ENCODE measurements around the gene CTSA. TPM values are rescaled to one million over a fixed set of nuclear protein-coding genes. Genes with fewer than 3 reads are reported as not detected.
"Not testable (repeated sequence)": the region's sequence is repeated elsewhere in the genome, so short reads cannot be mapped to it uniquely, and the experiment has no call there.

CTSA gene
- total RNA-seq, 4 donors from 2014 or later, result 44.8 to 70.2 (median 48.3) TPM

- WGBS, result 84% methylated on average over 12 of the region's 13 CpGs
- peaks cover 23 to 92% (median 78%) of the 10 kb centered on the region in 4 donors for H3K36me3 ChIP-seq
Observed at GRCh38 chr20:45899046-45899835, 8.1 kb downstream of the CTSA start.

DNA sequence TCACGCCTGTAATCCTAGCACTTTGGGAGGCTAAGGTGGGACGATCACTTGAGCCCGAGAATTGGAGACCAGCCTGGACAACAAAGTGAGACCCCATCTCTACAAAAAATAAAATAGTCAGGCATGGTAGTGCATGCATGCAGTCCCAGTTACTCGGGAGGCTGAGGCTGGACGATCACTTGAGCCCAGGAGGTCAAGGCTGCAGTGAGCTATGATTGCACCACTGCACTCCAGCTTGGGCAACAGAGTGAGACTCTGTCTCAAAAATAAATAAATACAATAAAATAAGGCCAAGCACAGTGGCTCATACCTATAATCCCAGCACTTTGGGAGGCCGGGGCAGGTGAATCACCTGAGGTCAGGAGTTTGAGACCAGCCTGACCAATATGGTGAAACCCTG is 10.2 kb downstream of the CTSA start:
- DNase-seq (ENCODE audit: extremely low spot score); H3K9me3 ChIP-seq; intact Hi-C loops (cut with DNase I); H3K27ac ChIP-seq (replicated peaks in 1 of 4); H3K4me1 ChIP-seq; H3K27me3 ChIP-seq; H3K4me3 ChIP-seq: not testable (repeated sequence)
- WGBS, result 85% methylated on average over 6 of the region's 6 CpGs
- peaks cover 15 to 90% (median 67%) of the 10 kb centered on the region in 4 donors for H3K36me3 ChIP-seq

More at GRCh38 chr20:45899046-45899835, 8.1 kb downstream of the CTSA start:
- Histone ChIP-seq H3K4me3 (no peak overlapping the region), H3K27ac (replicated peaks in 1 of 4) (no peak overlapping the region), H3K4me1 (no peaks in the 10 kb centered on the region), H3K9me3 (no peaks in the 10 kb centered on the region), H3K27me3 (no peaks in the 10 kb centered on the region)
- no peak for TF ChIP-seq EP300 (IDR thresholded peaks at IDR 0.05)
- TF ChIP-seq CTCF (IDR thresholded peaks at IDR 0.05), result no peak
- no peak for TF ChIP-seq POLR2AphosphoS5 (IDR thresholded peaks at IDR 0.05)
- no peak for TF ChIP-seq POLR2A (IDR thresholded peaks at IDR 0.05; ENCODE audit: low read depth)
- intact Hi-C loops (cut with DNase I), result no loop called here
- DNase-seq (ENCODE audit: extremely low spot score), result no peak

DNA sequence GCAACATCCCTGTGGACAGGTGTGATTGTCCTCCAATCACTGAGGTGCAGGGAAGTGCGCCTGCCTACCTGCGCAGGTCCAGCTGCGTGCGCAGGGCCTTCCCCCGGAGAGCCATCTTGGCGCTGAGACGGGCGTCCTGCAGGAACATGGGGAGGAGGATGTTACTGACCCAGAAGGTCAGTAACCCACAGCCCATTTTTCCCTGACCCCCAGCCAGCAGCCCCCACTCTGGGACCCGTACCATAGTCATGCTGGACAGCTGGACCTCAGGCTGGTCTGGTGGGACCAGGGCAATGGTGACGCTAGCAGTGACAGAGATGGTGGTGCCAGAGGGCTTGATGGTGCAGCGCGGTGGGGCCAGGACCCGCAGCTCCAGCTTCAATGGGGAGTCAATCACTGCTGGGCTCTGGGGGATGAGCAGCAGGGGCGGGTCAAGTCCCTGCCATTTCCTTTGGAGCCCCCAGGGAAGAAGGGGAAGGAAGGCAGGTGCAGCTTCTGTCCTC is 11.1 kb downstream of the CTSA start:
- TF ChIP-seq POLR2AphosphoS5 (IDR thresholded peaks at IDR 0.05), result no peak
- no peak for TF ChIP-seq POLR2A (IDR thresholded peaks at IDR 0.05; ENCODE audit: low read depth)
- no peak for TF ChIP-seq EP300 (IDR thresholded peaks at IDR 0.05)
- no peak for TF ChIP-seq CTCF (IDR thresholded peaks at IDR 0.05)
- Histone ChIP-seq H3K36me3 (peaks cover 6 to 85% (median 58%) of the 10 kb centered on the region in 4 donors), H3K4me1 (no peaks in the 10 kb centered on the region), H3K4me3 (no peak overlapping the region), H3K9me3 (no peaks in the 10 kb centered on the region), H3K27ac (replicated peaks in 1 of 4) (no peak overlapping the region), H3K27me3 (no peaks in the 10 kb centered on the region)
- 77% methylated on average over 5 of the region's 14 CpGs for WGBS
- DNase-seq (ENCODE audit: extremely low spot score), result no peak
- intact Hi-C loops (cut with DNase I), result no loop called here

DNA sequence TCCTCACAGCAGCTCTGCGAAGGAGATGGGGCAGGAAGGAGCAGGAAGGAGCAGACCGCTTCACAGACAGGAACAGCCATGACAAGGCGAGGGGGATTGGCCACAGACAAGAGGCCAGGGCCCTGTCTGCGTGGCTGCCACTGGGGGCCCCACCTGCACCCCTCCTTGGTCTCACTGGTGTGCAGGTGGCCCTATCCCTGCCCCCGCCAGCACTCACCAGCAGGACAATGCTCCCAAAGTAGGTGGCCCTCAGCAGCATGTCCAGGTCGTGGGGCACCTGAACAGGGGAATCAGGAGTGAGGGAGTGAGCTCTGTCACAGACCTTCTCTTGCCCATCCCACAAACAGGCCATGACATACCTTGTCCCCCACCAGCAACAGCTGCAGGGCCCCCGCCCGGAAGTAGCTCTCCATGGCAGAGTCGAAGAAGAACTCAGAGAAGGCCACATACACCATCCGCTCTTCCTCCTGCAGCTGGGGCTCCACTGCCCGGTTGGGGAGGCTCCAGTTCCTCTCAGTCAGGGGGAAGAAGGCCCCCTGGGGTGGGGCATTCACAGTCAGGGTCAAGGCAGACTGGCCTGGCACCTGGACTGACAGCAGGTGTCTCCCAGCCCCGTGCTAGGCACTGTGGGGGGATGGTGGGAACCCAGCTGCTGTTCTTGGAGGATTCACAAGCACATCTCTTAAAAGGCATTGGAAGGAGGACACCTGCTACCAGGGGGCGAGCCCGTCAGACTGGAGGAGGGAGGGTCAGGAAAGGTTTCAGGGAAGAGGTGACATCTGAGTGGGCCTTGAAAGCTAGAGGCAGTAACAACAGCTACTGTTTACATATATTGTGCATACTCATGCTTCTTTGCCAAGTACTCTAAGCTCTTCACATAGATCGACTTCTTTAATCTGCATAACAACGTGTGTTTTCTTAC is 13.7 kb downstream of the CTSA start:
- Histone ChIP-seq H3K36me3 (peaks cover 0 to 73% (median 35%) of the 10 kb centered on the region in 4 donors), H3K27ac (replicated peaks in 1 of 4) (no peak overlapping the region), H3K4me1 (peaks cover 0 to 6% (median under 1%) of the 10 kb centered on the region in 4 donors), H3K4me3 (no peak overlapping the region), H3K27me3 (no peaks in the 10 kb centered on the region), H3K9me3 (no peaks in the 10 kb centered on the region)
- intact Hi-C loops (cut with DNase I), result no loop called here
- DNase-seq (ENCODE audit: extremely low spot score), result no peak
- TF ChIP-seq EP300 (IDR thresholded peaks at IDR 0.05) (no peak), CTCF (IDR thresholded peaks at IDR 0.05) (no peak), POLR2AphosphoS5 (IDR thresholded peaks at IDR 0.05) (no peak), POLR2A (IDR thresholded peaks at IDR 0.05; ENCODE audit: low read depth) (no peak)
- WGBS, result 89% methylated on average over 8 of the region's 16 CpGs
